Keratinocyte (primary cell): ENCODE data around the gene SSR1. TPM values are rescaled to one million over a fixed set of nuclear protein-coding genes. Genes with fewer than 3 reads are reported as not detected.

Source experiments
- DNase-seq: peaks from one replicate; pipeline ENCODE4 v3.0.0-alpha.2; 2011; ENCODE audit warnings: low read depth, missing footprints, low spot score
- FAIRE-seq: peaks from 2 replicates; lab custom pipeline; 2011; peaks lifted over from hg19 to GRCh38; lab: Jason Lieb, UNC
- H2AFZ ChIP-seq: 2 replicates; pipeline ENCODE4 v1.6.0; 2012; ENCODE audit warnings: low read length, control low read depth, inconsistent platforms; ENCODE audit not compliant: control insufficient read depth
- H3K27ac ChIP-seq: 2 replicates; pipeline ENCODE4 v1.5.1; 2011; ENCODE audit warnings: low read length; ENCODE audit not compliant: control insufficient read depth, insufficient read depth
- H3K27me3 ChIP-seq: 3 replicates; pipeline ENCODE4 v1.6.0; 2011; ENCODE audit warnings: low read length; ENCODE audit not compliant: control insufficient read depth, insufficient read depth; ENCODE audit errors: extremely low read depth
- H3K36me3 ChIP-seq, 2 experiments: 2 replicates in 1 of 2; 3 replicates in 1 of 2; pipeline ENCODE4 v1.5.1; 2011; ENCODE audit warnings: low read length in 2 of 2, mild to moderate bottlenecking in 1 of 2; ENCODE audit not compliant: control insufficient read depth in 2 of 2, insufficient read depth in 2 of 2; ENCODE audit errors: extremely low read depth in 1 of 2
- H3K4me1 ChIP-seq: 3 replicates; pipeline ENCODE4 v1.5.1; 2011; ENCODE audit warnings: low read length; ENCODE audit not compliant: control insufficient read depth, insufficient read depth; ENCODE audit errors: extremely low read depth
- H3K4me2 ChIP-seq: 3 replicates; pipeline ENCODE4 v1.6.0; 2011; ENCODE audit warnings: low read depth, low read length; ENCODE audit not compliant: control insufficient read depth, insufficient read depth; ENCODE audit errors: extremely low read depth
- H3K4me3 ChIP-seq, 3 experiments: fragments of 200-600 bp in 1 of 3; sonication (generic) in 1 of 3; 2 replicates in 2 of 3; 3 replicates in 1 of 3; pipeline ENCODE4 v1.5.1; 2011 to 2016; ENCODE audit warnings: low read length in 3 of 3, mild to moderate bottlenecking in 3 of 3, control low read depth in 2 of 3, inconsistent platforms in 1 of 3, low read depth in 1 of 3, mixed read lengths in 1 of 3, mixed run types in 1 of 3, moderate library complexity in 1 of 3; ENCODE audit not compliant: control insufficient read depth in 2 of 3, insufficient read depth in 2 of 3; ENCODE audit errors: extremely low read depth in 1 of 3
- H3K79me2 ChIP-seq: 2 replicates; pipeline ENCODE4 v1.6.0; 2012; ENCODE audit warnings: low read length; ENCODE audit not compliant: control insufficient read depth, insufficient read depth
- H3K9ac ChIP-seq: 3 replicates; pipeline ENCODE4 v1.6.0; 2011; ENCODE audit warnings: low read length; ENCODE audit not compliant: control insufficient read depth, insufficient read depth; ENCODE audit errors: extremely low read depth
- H3K9me1 ChIP-seq: 3 replicates; pipeline ENCODE4 v1.6.0; 2011; ENCODE audit warnings: low read length; ENCODE audit not compliant: control insufficient read depth, insufficient read depth; ENCODE audit errors: extremely low read depth
- H3K9me3 ChIP-seq: 2 replicates; pipeline ENCODE4 v1.5.1; 2012; ENCODE audit warnings: low read depth, low read length; ENCODE audit not compliant: control insufficient read depth
- H4K20me1 ChIP-seq: 3 replicates; pipeline ENCODE4 v1.6.0; 2011; ENCODE audit warnings: low read length; ENCODE audit not compliant: control insufficient read depth, insufficient read depth; ENCODE audit errors: extremely low read depth
- CTCF ChIP-seq, 3 experiments: IDR thresholded peaks in 1 of 3; conservative IDR thresholded peaks in 1 of 3; optimal IDR thresholded peaks in 1 of 3; 2 replicates in 2 of 3; 3 replicates in 1 of 3; pipeline versions ENCODE3 to v1.5.1; 2011; ENCODE audit warnings: low read length in 3 of 3, mild to moderate bottlenecking in 3 of 3, moderate library complexity in 2 of 3, control low read depth in 1 of 3, inconsistent platforms in 1 of 3; ENCODE audit not compliant: insufficient read depth in 2 of 3; ENCODE audit errors: extremely low read depth in 1 of 3
- EZH2 ChIP-seq: IDR thresholded peaks from one replicate; pipeline ENCODE4 v1.6.1; 2012; ENCODE audit warnings: inconsistent platforms, mild to moderate bottlenecking, low read length, moderate library complexity
- dilution Hi-C: fragments of 300-500 bp; cut with MboI; formaldehyde crosslinking; loops from one replicate; pipeline ENCODE4 v1.7.0; 2020; ENCODE audit warnings: low sequenced_read_pairs; ENCODE audit not compliant: extremely low pct_ligation_motif_present
- polyA plus RNA-seq, 5 experiments: library from polyadenylated mRNA; depleted of rRNA in 3 of 5; stranded (reverse) in 3 of 5; stranded (forward) in 1 of 5; unstranded in 1 of 5; fragments of >200 nt; gene quantifications; 1 replicate in 1 of 5; 2 replicates in 3 of 5; 3 replicates in 1 of 5; pipeline versions ENCODE4 v1.2.1 to v1.2.3, GENCODE V29; 2011 to 2012; ENCODE audit warnings: missing spikeins in 2 of 5, low read depth in 1 of 5, low replicate concordance in 1 of 5

Gene SSR1
- polyA plus RNA-seq, 1 donor (not counting 4 experiments of a cell fraction or from before 2014, with no cell fraction given): 188 TPM

- Histone ChIP-seq H3K27ac (peak overlapping the region; percentile 74), H3K36me3 (no peaks in the 10 kb centered on the region), H3K4me2 (peak overlapping the region; percentile 63), H3K4me3 (peak overlapping the region in 2 of 3 experiments; percentile 6 to 7), H3K9ac (peak overlapping the region; percentile 45), H2AFZ (peak overlapping the region; percentile 48), H3K4me1 (peaks cover 16% of the 10 kb centered on the region), H3K27me3 (no peaks in the 10 kb centered on the region), H4K20me1 (no peaks in the 10 kb centered on the region), H3K9me1 (no peaks in the 10 kb centered on the region), H3K9me3 (no peaks in the 10 kb centered on the region), H3K79me2 (no peaks in the 10 kb centered on the region)
- FAIRE-seq: peak; percentile 91
- no peak for DNase-seq
- dilution Hi-C loops: loop anchor here (5.0 kb wide), 1 partner anchor 45 kb away; no protein-coding TSS in a partner anchor
- TF ChIP-seq EZH2 (no peak), CTCF (optimal IDR thresholded peaks at IDR 0.05 in 1 of 3, IDR thresholded peaks at IDR 0.05 in 1 of 3, conservative IDR thresholded peaks at IDR 0.05 in 1 of 3; ENCODE audit: extremely low read depth in 1 of 3, insufficient read depth in 2 of 3, low read length in 3 of 3) (no peak)
Observed at GRCh38 chr6:7332090-7332745, 19.2 kb upstream of the SSR1 start.

GRCh38 chr6:7331452-7331851 is 18.5 kb upstream of the SSR1 start:
- Histone ChIP-seq H3K9me3 (no peaks in the 10 kb centered on the region), H3K9ac (no peak overlapping the region), H3K4me2 (no peak overlapping the region), H3K4me3 (no peak overlapping the region), H3K4me1 (peaks cover 16% of the 10 kb centered on the region), H3K27ac (no peak overlapping the region), H2AFZ (no peak overlapping the region), H3K9me1 (no peaks in the 10 kb centered on the region), H3K79me2 (no peaks in the 10 kb centered on the region), H3K36me3 (no peaks in the 10 kb centered on the region), H4K20me1 (no peaks in the 10 kb centered on the region), H3K27me3 (no peaks in the 10 kb centered on the region)
- no peak for DNase-seq
- TF ChIP-seq CTCF (optimal IDR thresholded peaks at IDR 0.05 in 1 of 3, IDR thresholded peaks at IDR 0.05 in 1 of 3, conservative IDR thresholded peaks at IDR 0.05 in 1 of 3; ENCODE audit: extremely low read depth in 1 of 3, insufficient read depth in 2 of 3, low read length in 3 of 3) (no peak), EZH2 (no peak)
- dilution Hi-C loops: loop anchor here (5.0 kb wide), 1 partner anchor 46 kb away; no protein-coding TSS in a partner anchor
- FAIRE-seq: no peak
